Thymus (tissue), 11 donors: Measurements from ENCODE around the gene ADAMTS3. TPM values are rescaled to one million over a fixed set of nuclear protein-coding genes. Genes with fewer than 3 reads are reported as not detected.
A peak's percentile ranks its signal among the peaks of the same experiment; 100 is the strongest.

Experiments used
- DNase-seq, 9 donors: peaks; one replicate each; pipeline ENCODE4 v3.0.0-alpha.2; 2013; ENCODE audit warnings: low spot score in 9 of 9, low read depth in 6 of 9, missing footprints in 1 of 9
- H3K27ac ChIP-seq, 2 donors: one replicate each; pipeline ENCODE4 v1.5.1; 2013; ENCODE audit warnings: control low read depth in 1 of 2, low read depth in 1 of 2, low read length in 1 of 2, mild to moderate bottlenecking in 1 of 2, moderate library complexity in 1 of 2
- H3K27me3 ChIP-seq, 2 donors: one replicate each; pipeline ENCODE4 v1.5.1; 2013; ENCODE audit warnings: low read length in 1 of 2; ENCODE audit not compliant: control insufficient read depth in 2 of 2, insufficient read depth in 1 of 2
- H3K36me3 ChIP-seq, 2 donors: one replicate each; pipeline ENCODE4 v1.5.1; 2013; ENCODE audit warnings: low read length in 1 of 2, mild to moderate bottlenecking in 1 of 2, moderate library complexity in 1 of 2; ENCODE audit not compliant: control insufficient read depth in 2 of 2, insufficient read depth in 2 of 2
- H3K4me1 ChIP-seq, 2 donors: one replicate each; pipeline ENCODE4 v1.5.1; 2013; ENCODE audit warnings: low read length in 2 of 2; ENCODE audit not compliant: control insufficient read depth in 2 of 2, insufficient read depth in 2 of 2
- H3K4me3 ChIP-seq, 2 donors: one replicate each; pipeline ENCODE4 v1.5.1; 2013; ENCODE audit warnings: low read length in 2 of 2, control low read depth in 1 of 2, mild to moderate bottlenecking in 1 of 2
- H3K9me3 ChIP-seq, 2 donors: one replicate each; pipeline ENCODE4 v1.5.1; 2013; ENCODE audit warnings: low read length in 1 of 2, mild to moderate bottlenecking in 1 of 2; ENCODE audit not compliant: control insufficient read depth in 2 of 2, insufficient read depth in 1 of 2
- WGBS: extraction: QIAGEN DNeasy Blood & Tissue Kit; methylation state at CpG from one replicate; pipeline ENCODE4 v1.1.7; 2013; 5-methylcytosine and 5-hydroxymethylcytosine counted together
- polyA plus RNA-seq: library from polyadenylated mRNA; stranded (reverse); fragments of 200-250 nt; gene quantifications from one replicate; pipeline ENCODE4 v1.2.3, GENCODE V29; 2013
- total RNA-seq: library from RNA; stranded (reverse); fragments of 120-200 nt; gene quantifications from one replicate; pipeline ENCODE4 v1.2.4, GENCODE V29; 2013
- donor health status: healthy.

Gene ADAMTS3
- total and polyA plus RNA-seq, 2 donors: 1.1 to 1.8 TPM

DNA sequence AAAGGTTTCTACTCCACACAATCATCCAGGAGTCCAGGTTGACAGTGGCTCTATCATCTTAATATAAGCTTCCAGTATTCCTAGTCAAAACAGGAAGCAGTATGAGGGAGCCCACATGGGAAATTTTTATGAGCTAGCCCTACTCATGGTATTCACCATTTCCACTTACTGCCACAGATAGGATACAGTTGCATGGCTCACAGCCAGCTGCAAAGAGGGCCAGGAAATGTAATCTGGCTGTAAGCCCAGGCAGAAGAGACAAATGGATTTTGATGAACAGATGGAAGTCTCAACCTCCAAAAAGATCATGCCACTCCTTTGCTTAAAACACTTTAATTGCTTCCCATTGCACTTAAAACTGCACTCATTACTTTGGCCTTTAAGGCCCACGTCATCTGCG, 150.6 kb downstream of the ADAMTS3 start:
- WGBS: 95% methylated on average over 2 of the region's 2 CpGs
- H3K27me3 ChIP-seq: no peaks in the 10 kb centered on the region
- H3K4me1 ChIP-seq: no peaks in the 10 kb centered on the region
- peak in 2 of 9 donors; percentile 2 for DNase-seq
- H3K27ac ChIP-seq: no peak overlapping the region
- H3K36me3 ChIP-seq: no peaks in the 10 kb centered on the region
- no peak overlapping the region for H3K4me3 ChIP-seq
- no peaks in the 10 kb centered on the region for H3K9me3 ChIP-seq

DNA sequence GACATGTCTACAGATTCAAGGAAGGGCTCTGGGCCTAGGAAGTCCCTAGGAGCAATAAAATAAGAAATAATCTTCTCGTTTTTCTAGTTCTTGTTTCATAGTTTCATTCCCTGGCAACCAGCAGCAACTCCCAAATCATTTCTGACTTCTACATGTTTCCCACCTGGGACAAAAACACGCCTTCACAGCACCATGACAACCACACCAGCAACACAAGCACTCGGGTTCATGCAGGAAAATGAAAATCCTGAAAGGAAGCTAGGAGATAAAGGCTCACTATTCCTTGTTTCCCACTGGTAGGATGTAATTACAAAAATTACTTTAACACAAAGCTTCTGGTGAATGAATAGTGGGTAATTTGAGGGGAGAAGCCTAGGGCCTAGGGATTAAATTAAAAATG, 158.9 kb downstream of the ADAMTS3 start:
- Histone ChIP-seq H3K27ac (no peak overlapping the region), H3K36me3 (no peaks in the 10 kb centered on the region), H3K27me3 (no peaks in the 10 kb centered on the region), H3K9me3 (no peaks in the 10 kb centered on the region), H3K4me1 (no peaks in the 10 kb centered on the region), H3K4me3 (no peak overlapping the region)
- 89% methylated on average over 3 of the region's 3 CpGs for WGBS
- DNase-seq: no peak

DNA sequence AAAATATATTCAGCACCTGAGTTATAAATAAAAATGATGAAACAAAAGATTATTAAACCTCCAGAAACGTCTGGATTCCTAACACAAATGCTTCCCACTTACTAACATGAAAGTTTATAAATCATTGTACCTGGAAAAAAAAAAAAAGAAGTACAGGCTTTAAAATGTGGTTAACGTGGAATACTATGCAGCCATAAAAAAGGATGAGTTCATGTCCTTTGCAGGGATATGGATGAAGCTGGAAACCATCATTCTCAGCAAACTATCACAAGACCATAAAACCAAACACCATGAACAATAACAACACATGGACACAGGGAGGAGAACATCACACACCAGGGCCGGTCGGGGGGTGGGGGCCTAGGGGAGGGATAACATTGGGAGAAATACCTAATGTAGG, 160.5 kb downstream of the ADAMTS3 start:
- no peak overlapping the region for H3K27ac ChIP-seq
- H3K27me3 ChIP-seq: no peaks in the 10 kb centered on the region
- no peaks in the 10 kb centered on the region for H3K36me3 ChIP-seq
- H3K9me3 ChIP-seq: no peaks in the 10 kb centered on the region
- H3K4me1 ChIP-seq: no peaks in the 10 kb centered on the region
- no peak overlapping the region for H3K4me3 ChIP-seq
- WGBS: 74% methylated on average over 4 of the region's 4 CpGs
- no peak for DNase-seq

DNA sequence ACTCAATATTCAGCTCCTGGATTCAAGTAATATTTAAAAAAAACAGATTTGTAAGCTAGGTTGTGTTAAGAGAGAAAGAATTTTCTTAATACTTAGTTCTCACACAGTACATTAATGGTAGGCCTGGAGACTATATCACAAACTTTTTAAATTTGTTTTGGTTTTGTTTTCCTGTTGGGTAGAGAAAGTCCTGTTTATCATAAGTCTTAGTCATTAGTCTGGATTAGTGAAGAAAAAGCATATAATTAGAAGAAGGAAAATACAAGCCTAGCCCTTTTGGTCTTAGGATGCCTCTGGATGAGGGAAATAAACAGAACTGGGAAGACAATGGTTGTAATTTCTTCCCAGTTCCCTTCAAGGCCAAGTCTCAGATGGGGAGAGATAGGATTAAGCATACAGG, 163.6 kb downstream of the ADAMTS3 start:
- Histone ChIP-seq H3K27me3 (no peaks in the 10 kb centered on the region), H3K27ac (no peak overlapping the region), H3K4me3 (no peak overlapping the region), H3K4me1 (no peaks in the 10 kb centered on the region), H3K36me3 (no peaks in the 10 kb centered on the region), H3K9me3 (no peaks in the 10 kb centered on the region)
- DNase-seq: no peak

DNA sequence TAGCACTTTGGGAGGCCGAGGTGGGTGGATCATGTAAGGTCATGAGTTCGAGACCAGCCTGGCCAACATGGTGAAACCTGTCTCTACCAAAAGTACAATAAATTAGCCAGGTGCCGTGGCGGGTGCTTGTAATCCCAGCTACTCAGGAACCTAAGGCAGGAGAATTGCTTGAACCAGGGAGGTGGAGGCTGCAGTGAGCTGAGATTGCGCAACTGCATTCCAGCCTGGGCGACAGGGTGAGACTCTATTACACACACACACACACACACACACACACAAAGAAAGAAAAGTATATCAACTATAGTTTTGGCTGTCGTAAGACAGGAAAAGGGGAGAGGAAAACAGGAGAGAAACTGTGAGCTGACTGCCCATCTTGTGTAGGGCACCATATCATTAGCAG, 171.7 kb downstream of the ADAMTS3 start:
- Histone ChIP-seq H3K4me3 (no peak overlapping the region), H3K27ac (no peak overlapping the region), H3K4me1 (no peaks in the 10 kb centered on the region), H3K36me3 (no peaks in the 10 kb centered on the region), H3K9me3 (no peaks in the 10 kb centered on the region), H3K27me3 (no peaks in the 10 kb centered on the region)
- DNase-seq: no peak
- WGBS: 93% methylated on average over 7 of the region's 7 CpGs

DNA sequence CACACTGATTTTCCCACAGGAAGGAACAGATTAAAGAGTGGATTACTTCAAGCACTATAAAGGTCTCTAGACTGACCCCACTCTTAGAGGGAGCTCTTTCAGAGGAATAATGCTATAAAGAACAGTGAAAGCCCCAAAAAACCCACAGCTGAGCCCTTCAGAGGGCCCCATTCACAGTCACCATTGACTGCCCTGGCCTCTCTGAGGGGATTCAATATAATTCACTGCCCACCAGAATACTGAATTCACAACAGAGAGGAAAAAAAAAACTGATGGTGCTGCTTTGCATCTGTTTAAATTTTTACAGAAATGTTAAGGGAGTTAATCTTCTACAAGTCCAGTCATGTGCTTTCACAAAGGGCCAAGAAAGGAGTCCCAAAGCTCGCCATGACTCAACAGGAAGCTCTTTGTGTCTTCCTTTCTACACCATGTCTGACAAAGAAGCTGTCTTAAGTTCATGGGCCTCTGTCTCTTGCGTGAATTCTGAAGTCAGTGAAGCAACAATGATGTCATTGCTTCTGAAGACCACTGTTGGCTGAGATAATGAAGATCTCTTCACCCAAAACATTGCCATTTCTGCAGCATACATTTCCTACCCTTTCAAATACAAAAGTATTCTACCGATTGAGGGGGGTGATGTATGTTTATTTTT, 174.9 kb downstream of the ADAMTS3 start:
- Histone ChIP-seq H3K36me3 (no peaks in the 10 kb centered on the region), H3K27ac (no peak overlapping the region), H3K4me1 (no peaks in the 10 kb centered on the region), H3K9me3 (no peaks in the 10 kb centered on the region), H3K27me3 (no peaks in the 10 kb centered on the region), H3K4me3 (no peak overlapping the region)
- 96% methylated on average over 3 of the region's 3 CpGs for WGBS
- no peak for DNase-seq

DNA sequence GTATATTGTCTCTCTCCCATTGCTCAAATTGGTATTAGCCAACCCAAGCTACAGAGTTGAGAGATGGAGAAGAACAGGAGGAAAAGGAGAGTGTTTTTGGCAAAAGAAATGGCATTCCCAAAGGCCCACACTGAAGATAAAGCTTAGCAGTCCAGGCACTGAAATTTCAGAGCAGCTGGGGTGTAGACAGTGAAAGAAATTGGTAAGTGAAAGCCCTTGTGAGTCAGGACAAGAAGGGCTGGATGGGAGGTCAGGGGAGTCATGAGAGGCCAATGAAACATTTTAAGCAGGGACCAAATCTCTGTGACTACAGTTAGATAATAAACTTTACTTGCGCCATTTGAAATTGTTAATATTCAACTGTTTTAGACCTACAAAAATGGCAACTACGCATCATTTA, 177.7 kb downstream of the ADAMTS3 start:
- Histone ChIP-seq H3K36me3 (no peaks in the 10 kb centered on the region), H3K4me1 (no peaks in the 10 kb centered on the region), H3K27me3 (no peaks in the 10 kb centered on the region), H3K4me3 (no peak overlapping the region), H3K27ac (no peak overlapping the region), H3K9me3 (no peaks in the 10 kb centered on the region)
- DNase-seq: no peak
- over 99% methylated on average over 2 of the region's 2 CpGs for WGBS

DNA sequence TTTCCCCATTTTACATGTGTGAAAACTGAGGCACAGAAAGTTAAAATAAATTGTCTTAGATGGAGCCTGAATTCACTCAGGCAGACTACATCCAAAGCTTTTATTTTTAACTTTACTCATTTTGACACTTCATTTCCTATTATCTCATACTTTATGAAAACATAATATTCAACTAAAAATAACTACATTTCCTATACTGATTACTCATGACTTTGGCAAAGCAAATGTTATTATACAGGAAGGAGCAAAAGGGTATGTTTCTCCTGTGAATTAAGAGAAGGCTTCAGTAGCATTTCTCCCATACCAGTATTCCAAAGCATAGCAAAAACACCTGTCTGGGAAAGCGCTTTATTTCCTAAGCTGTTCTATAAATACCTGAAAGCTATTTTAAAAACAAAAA, 178.6 kb downstream of the ADAMTS3 start:
- no peak for DNase-seq
- Histone ChIP-seq H3K4me3 (no peak overlapping the region), H3K27me3 (no peaks in the 10 kb centered on the region), H3K36me3 (no peaks in the 10 kb centered on the region), H3K27ac (no peak overlapping the region), H3K9me3 (no peaks in the 10 kb centered on the region), H3K4me1 (no peaks in the 10 kb centered on the region)
- WGBS: 90% methylated on average over 1 of the region's 1 CpG

DNA sequence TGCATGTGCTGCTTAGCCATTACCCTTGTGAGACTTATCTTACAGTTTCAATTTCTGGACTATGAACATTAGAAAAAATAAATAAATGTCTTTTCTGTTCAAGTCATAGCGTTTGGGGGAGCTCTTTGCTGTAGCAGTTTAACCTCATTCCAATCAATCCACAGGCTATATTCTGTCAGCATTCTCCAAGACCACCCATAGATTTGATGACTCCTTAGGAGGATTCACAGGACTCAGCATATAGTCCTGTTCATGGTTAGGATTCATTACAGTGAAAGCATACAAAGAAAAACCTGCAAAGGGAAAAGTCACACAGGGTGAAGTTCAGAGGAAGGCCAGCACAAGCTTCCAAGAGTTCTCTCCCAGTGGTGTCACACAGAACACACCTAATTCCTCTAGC, 180.5 kb downstream of the ADAMTS3 start:
- Histone ChIP-seq H3K27ac (no peak overlapping the region), H3K27me3 (no peaks in the 10 kb centered on the region), H3K4me1 (no peaks in the 10 kb centered on the region), H3K36me3 (no peaks in the 10 kb centered on the region), H3K4me3 (no peak overlapping the region), H3K9me3 (no peaks in the 10 kb centered on the region)
- WGBS: 96% methylated on average over 1 of the region's 1 CpG
- no peak for DNase-seq

DNA sequence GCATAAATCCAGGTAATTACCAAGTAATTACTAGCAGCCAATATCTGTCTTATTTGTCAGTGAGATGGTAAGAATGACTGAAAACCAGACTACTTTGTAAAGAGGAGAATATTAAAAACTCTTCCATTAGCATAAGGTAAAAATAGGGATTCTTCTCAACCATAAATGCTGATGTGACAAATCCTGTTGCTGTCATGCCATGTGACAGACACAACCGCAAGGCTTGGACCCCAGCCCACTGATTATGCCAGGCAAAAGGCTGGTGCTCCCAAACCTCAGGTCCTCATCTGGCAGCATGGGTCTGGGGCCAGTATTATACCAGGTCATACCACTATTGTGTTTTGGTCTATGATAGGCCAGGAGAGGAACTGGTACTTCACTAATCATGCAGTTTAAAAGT, 181.1 kb downstream of the ADAMTS3 start:
- 92% methylated on average over 1 of the region's 1 CpG for WGBS
- H3K4me1 ChIP-seq: no peaks in the 10 kb centered on the region
- H3K4me3 ChIP-seq: no peak overlapping the region
- no peaks in the 10 kb centered on the region for H3K36me3 ChIP-seq
- H3K9me3 ChIP-seq: no peaks in the 10 kb centered on the region
- no peak for DNase-seq
- H3K27me3 ChIP-seq: no peaks in the 10 kb centered on the region
- no peak overlapping the region for H3K27ac ChIP-seq
